Left lobe of liver (tissue), 2 donors: ENCODE data around the gene STYXL2. TPM values are rescaled to one million over a fixed set of nuclear protein-coding genes. Genes with fewer than 3 reads are reported as not detected.

Experiments used
- ATAC-seq: fragments of 200-7000 bp; cut with Tn5 transposase; one replicate; pipeline ENCODE4 v1.9.1; 2020; ENCODE audit warnings: mild to moderate bottlenecking, moderate library complexity
- DNase-seq: peaks from one replicate; pipeline ENCODE4 v3.0.0-alpha.2; 2020; ENCODE audit warnings: low spot score
- total RNA-seq: library from RNA; stranded (reverse); gene quantifications from one replicate; pipeline ENCODE4 v1.2.1, GENCODE V29; 2021
- donor health status: DM: no; HTN: no; CAD: no; lungs with moderate emphysema.
- donor health status: DM: no; HTN: yes; CAD: no.

The STYXL2 gene
- total RNA-seq, 1 donor from 2014 or later = not detected

GRCh38 chr1:167077128-167077867 lies 16.6 kb upstream of the STYXL2 start:
- DNase-seq (no peak), ATAC-seq (no peak)

- ATAC-seq (no peak), DNase-seq (no peak)
Observed at GRCh38 chr1:167077868-167078210, 16.0 kb upstream of the STYXL2 start.

GRCh38 chr1:167081594-167082156 lies 12.2 kb upstream of the STYXL2 start:
- no peak for DNase-seq
- no peak for ATAC-seq

GRCh38 chr1:167082511-167083027 lies 11.3 kb upstream of the STYXL2 start:
- ATAC-seq (peak; percentile 50), DNase-seq (no peak)

- no peak for ATAC-seq
- DNase-seq = no peak
Observed at GRCh38 chr1:167083066-167083665, 10.7 kb upstream of the STYXL2 start.

GRCh38 chr1:167083871-167084270 lies 10.0 kb upstream of the STYXL2 start:
- DNase-seq (no peak), ATAC-seq (no peak)

- DNase-seq (no peak), ATAC-seq (no peak)
Observed at GRCh38 chr1:167084757-167085156, 9.1 kb upstream of the STYXL2 start.

GRCh38 chr1:167086033-167086432 lies 7.8 kb upstream of the STYXL2 start:
- no peak for ATAC-seq
- DNase-seq = no peak

GRCh38 chr1:167086768-167087167 lies 7.1 kb upstream of the STYXL2 start:
- ATAC-seq = no peak

GRCh38 chr1:167088746-167089417 lies 5.0 kb upstream of the STYXL2 start:
- ATAC-seq = no peak

More at GRCh38 chr1:167086768-167087167, 7.1 kb upstream of the STYXL2 start:
- DNase-seq = no peak

GRCh38 chr1:167089939-167090313 lies 3.9 kb upstream of the STYXL2 start:
- ATAC-seq = no peak

More at GRCh38 chr1:167088746-167089417, 5.0 kb upstream of the STYXL2 start:
- DNase-seq = no peak

GRCh38 chr1:167090314-167090942 lies 3.4 kb upstream of the STYXL2 start, which contains the start of gene GPA33:
Gene GPA33, minus strand, starts transcription at chr1:167090377. Its CDS starts 90 bp downstream, at chr1:167090287.
- ATAC-seq = peak; percentile 49

More at GRCh38 chr1:167089939-167090313, 3.9 kb upstream of the STYXL2 start:
- DNase-seq = no peak

GRCh38 chr1:167092653-167093052 lies 1.2 kb upstream of the STYXL2 start:
- DNase-seq (no peak), ATAC-seq (no peak)

More at GRCh38 chr1:167090314-167090942, 3.4 kb upstream of the STYXL2 start, which contains the start of gene GPA33:
- no peak for DNase-seq

GRCh38 chr1:167094690-167095089 lies 815 bp downstream of the STYXL2 start:
- ATAC-seq = no peak

GRCh38 chr1:167095368-167095767 lies 1.5 kb downstream of the STYXL2 start:
- ATAC-seq = no peak
- DNase-seq = no peak

More at GRCh38 chr1:167094690-167095089, 815 bp downstream of the STYXL2 start:
- no peak for DNase-seq

- DNase-seq (no peak), ATAC-seq (no peak)
Observed at GRCh38 chr1:167099851-167100250, 6.0 kb downstream of the STYXL2 start.

- ATAC-seq (no peak), DNase-seq (no peak)
Observed at GRCh38 chr1:167100730-167101129, 6.9 kb downstream of the STYXL2 start.

GRCh38 chr1:167101754-167102153 lies 7.9 kb downstream of the STYXL2 start:
- DNase-seq (no peak), ATAC-seq (no peak)

GRCh38 chr1:167102906-167103573 lies 9.2 kb downstream of the STYXL2 start:
- no peak for ATAC-seq
- DNase-seq = no peak

- ATAC-seq (no peak), DNase-seq (no peak)
Observed at GRCh38 chr1:167104256-167104633, 10.4 kb downstream of the STYXL2 start.
